Keratinocyte (primary cell): Measurements from ENCODE around the gene TPM4.

Experiments
- CTCF ChIP-seq, 3 experiments: IDR thresholded peaks in 1 of 3; conservative IDR thresholded peaks in 1 of 3; optimal IDR thresholded peaks in 1 of 3; 2 replicates in 2 of 3; 3 replicates in 1 of 3; pipeline versions ENCODE3 to v1.5.1; 2011; ENCODE audit warnings: low read length in 3 of 3, mild to moderate bottlenecking in 3 of 3, moderate library complexity in 2 of 3, control low read depth in 1 of 3, inconsistent platforms in 1 of 3; ENCODE audit not compliant: insufficient read depth in 2 of 3; ENCODE audit errors: extremely low read depth in 1 of 3
- EZH2 ChIP-seq: IDR thresholded peaks from one replicate; pipeline ENCODE4 v1.6.1; 2012; ENCODE audit warnings: inconsistent platforms, mild to moderate bottlenecking, low read length, moderate library complexity

GRCh38 chr19:16061943-16062342, 14.4 kb upstream of the TPM4 start:
- TF ChIP-seq CTCF (optimal IDR thresholded peaks at IDR 0.05 in 1 of 3, IDR thresholded peaks at IDR 0.05 in 1 of 3, conservative IDR thresholded peaks at IDR 0.05 in 1 of 3; ENCODE audit: extremely low read depth in 1 of 3, insufficient read depth in 2 of 3, low read length in 3 of 3) (no peak), EZH2 (no peak)
